ENCODE measurements around the gene KCNT1. TPM values are rescaled to one million over a fixed set of nuclear protein-coding genes. Genes with fewer than 3 reads are reported as not detected.
A peak's percentile ranks its signal among the peaks of the same experiment; 100 is the strongest.

The KCNT1 gene
- total RNA-seq, 1 experiment from 2014 or later, result not detected

DNA sequence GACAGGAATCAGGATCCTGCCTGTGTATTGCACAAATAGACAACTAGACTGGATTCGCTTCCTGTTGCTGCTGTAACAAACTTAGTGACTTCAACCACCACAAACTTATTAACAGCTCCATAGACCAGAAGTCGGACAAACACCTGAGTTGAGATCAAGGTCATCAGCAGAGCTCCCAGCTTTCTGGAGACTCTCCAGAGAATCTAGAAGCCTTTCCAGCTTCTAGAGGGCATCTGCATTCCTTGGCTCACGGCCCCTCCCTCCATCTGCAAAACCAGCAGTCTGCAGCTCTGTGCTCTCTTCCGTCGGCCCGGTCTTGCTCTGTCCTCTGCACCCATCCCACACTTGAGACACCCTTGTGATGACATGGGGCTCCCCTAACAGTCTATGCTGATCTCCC, 99.1 kb downstream of the KCNT1 start:
- in situ Hi-C loops (cut with HindIII; ENCODE audit: low sequenced_read_pairs), result loop anchor here (10.0 kb wide), 1 partner anchor 86 kb away; no protein-coding TSS in a partner anchor
- DNase-seq (ENCODE audit: low spot score), result no peak

DNA sequence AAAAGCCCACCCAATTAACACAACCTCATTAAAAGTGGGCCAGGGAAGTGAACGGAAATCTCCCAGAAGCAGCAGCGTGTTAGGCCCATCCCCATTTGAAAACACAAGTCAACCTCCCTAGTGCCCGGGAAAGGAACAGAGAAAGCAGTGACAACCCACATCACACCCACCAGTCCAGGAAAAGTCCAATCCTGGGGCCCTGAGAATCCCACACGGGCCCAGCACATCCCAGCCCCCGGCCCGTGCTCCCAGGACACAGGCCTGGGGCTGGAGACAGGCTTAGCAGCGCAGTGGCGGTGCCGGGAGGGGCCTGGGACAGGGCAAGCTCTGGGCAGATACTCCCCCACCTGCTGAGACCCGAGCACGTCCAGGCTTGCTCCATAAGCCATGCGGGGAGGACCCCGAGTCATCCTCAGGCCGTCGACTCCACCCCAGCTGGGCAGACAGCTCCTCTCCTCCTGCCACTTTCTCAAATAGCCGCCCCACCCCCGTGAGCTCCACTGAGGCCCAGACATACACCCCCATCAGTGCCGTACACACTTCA, 101.0 kb downstream of the KCNT1 start:
- in situ Hi-C loops (cut with HindIII; ENCODE audit: low sequenced_read_pairs), result loop anchor here (10.0 kb wide), 1 partner anchor 88 kb away; no protein-coding TSS in a partner anchor
- no peak for DNase-seq (ENCODE audit: low spot score)

DNA sequence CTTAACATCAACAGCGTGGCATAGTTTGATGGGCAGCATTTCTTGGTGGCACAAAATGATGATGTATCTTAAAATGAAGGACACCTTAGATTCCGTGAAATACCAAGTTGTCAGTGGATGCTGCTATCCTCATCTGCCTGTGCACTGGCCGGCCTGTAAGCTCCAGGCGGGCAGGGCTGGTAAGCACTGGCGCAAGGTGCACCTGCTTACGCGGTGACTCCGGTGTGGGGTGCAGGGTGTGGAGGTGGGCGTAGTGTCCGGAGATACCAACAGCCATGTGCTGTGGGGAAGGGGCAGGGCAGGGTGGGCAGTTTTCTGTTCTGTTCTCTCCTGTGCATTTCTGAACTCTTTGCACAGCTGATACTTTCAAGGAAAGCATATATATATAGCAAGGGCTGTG, 101.5 kb downstream of the KCNT1 start:
- no peak for DNase-seq (ENCODE audit: low spot score)
- in situ Hi-C loops (cut with HindIII; ENCODE audit: low sequenced_read_pairs), result loop anchor here (10.0 kb wide), 1 partner anchor 89 kb away; no protein-coding TSS in a partner anchor

DNA sequence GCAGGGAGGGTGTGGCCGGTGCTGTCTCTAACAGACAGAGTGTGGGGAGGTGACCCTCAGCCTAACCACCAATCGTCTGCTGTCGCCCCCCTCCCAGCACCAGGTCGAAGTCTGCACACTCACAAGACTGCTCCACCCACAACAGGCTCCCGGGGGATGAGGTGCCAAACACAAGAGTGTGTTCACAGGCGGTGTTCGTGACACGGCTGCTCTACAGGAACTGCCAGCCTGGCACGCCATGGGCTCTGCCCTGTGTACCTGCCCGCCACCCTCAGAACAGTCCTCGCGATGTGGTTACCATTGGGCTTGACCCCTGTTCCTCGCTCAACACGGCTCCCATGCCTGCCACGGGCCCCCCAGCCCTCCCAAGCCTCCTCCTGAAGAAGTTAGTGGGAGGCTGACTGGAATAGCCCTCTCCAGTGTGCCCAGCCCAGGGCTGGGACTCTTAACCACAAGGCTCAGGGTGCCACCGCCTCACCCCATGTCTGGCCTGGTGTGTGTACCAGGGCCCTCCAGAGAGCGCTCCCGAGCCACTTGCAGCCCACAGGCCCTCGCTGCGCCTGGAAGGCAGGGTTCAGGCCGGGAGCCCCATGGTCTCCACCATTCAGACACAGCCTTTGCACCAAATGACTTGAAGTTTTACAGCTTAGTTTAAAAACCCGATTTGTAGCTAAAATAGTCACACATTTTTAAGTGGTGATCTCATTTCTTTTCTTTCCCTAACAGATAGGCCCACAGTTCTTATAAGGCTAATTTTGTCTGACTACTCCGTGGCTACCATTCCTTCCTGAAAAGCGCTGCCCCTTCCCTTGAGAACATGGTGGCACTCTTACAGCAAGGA, 102.8 kb downstream of the KCNT1 start:
- in situ Hi-C loops (cut with HindIII; ENCODE audit: low sequenced_read_pairs), result loop anchor here (10.0 kb wide), 1 partner anchor 90 kb away; no protein-coding TSS in a partner anchor
- no peak for DNase-seq (ENCODE audit: low spot score)

DNA sequence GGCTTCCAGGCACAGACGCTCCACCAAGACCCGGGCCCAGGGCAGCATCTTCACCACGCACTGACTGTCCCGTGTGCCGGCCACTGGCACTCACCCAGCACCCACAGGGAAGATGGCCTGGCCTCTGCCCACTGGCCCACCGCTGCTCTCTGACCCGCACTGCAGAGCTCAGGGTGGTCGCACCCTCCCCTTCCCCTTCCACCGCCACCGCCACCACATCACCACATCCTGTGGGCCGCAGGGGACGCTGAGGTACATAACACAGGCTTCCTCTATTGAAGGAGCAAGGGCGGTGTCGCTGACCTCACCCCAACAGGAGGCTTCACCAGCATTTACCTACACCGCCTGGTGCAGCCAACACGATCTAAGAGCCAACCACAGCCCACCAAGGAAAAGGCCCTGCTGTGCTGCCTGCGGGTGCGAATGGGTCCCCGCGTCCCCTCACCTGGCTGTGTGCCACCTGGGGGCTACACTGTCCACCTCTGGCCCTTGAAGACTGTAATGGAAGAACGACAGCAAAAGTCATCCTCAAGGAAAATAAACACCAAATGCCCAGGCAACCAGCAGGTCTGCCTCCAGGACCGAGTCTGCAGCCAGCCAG, 103.5 kb downstream of the KCNT1 start:
- no peak for DNase-seq (ENCODE audit: low spot score)
- in situ Hi-C loops (cut with HindIII; ENCODE audit: low sequenced_read_pairs), result loop anchor here (10.0 kb wide), 1 partner anchor 91 kb away; no protein-coding TSS in a partner anchor

DNA sequence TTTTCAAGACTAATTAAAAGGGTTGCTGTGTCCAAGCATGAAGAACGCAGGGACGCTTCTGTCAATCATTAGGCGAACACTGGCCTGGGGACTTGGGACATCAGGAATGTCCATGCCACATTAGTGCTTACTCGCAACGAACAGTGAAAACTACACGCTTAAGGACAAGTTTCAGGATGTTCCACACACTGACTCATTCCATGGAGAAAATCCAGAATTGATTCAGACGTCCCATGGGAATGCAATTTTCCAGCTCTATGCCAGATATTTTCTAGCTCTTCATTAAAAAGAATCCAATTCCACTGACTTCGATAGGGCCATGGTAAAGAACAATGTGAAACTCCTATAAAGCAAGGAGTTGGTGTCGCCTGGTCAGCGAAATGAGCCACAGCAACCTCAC, 107.2 kb downstream of the KCNT1 start:
- in situ Hi-C loops (cut with HindIII; ENCODE audit: low sequenced_read_pairs), result loop anchor here (10.0 kb wide), 1 partner anchor 94 kb away; no protein-coding TSS in a partner anchor
- DNase-seq (ENCODE audit: low spot score), result no peak

DNA sequence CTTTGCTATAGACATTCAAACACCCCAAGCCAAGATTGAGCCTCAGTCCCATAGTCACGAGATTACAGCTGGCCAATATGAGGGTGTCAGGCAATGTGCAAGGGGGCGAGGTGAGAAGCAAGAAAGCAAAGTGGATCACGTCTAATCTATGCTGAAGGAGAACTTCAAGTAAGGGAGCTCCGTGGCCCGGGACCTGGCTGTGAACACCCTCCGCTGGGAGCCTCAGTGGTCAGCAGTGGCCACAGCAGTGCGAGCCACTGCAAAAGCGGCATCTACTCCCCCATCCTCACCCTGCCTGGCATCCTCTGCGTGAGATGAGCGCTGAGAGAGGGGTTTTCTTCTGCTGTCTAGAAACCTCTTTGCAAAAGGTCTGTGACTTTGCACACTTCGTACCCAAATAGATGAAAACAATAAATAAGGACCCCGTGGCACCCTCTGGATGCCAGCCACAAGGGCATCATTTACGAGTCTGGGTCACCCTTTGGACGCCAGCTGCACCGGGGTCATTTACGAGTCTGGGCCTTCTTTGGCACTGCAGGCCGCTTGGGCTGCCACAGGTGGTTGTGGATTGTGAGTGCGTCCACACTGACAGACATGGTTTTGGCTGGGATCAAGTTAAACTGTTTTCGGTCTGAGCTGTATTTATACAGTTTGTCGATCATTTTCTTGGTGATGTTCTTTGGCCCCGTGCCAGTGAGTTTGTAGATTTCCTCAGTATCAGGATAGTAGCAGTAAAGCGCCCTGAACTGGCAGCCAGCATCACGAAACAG, 109.0 kb downstream of the KCNT1 start:
- in situ Hi-C loops (cut with HindIII; ENCODE audit: low sequenced_read_pairs), result no loop called here

DNA sequence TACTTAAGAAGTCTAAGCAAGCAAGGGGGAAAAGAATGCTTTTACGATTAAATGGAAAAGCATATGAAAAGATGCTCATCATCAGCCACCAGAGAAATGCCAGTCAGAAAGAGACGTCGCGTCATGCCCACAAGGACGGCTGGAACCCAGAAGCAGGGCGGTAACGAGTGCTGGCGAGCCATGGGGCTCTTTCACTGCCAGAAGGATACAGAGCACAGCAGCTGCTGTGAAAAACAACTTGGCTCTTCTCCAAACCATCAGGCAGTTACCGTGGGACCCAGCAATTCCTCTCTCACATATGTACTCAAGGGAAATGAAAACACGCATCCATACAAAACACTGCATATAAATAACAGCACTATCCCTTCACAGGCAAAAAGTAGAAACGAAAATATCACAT, 109.8 kb downstream of the KCNT1 start:
- peak; percentile 20 for DNase-seq (ENCODE audit: low spot score)
- in situ Hi-C loops (cut with HindIII; ENCODE audit: low sequenced_read_pairs), result no loop called here

More for the DNA sequence above, 109.0 kb downstream of the KCNT1 start:
- no peak for DNase-seq (ENCODE audit: low spot score)

DNA sequence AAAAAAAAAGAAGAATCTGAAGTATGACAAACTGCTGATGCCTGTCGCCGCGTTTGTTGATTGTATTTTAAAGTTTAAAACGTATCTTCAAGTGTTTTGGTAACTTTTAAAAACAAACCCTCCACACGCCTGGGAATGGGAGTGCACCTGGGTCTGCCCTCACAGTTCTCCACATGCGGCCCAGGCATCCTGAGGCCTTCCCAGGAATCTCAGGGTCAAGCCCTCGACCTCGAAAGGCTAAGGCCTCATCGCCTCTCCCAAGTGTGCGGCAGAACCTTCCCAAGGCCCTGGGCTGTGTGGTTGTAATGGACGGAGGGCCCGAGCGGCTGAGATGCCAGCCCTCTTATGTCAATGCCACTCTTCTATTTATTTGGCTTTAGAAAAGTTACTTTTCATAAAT, 111.0 kb downstream of the KCNT1 start:
- in situ Hi-C loops (cut with HindIII; ENCODE audit: low sequenced_read_pairs), result no loop called here
- DNase-seq (ENCODE audit: low spot score), result no peak

DNA sequence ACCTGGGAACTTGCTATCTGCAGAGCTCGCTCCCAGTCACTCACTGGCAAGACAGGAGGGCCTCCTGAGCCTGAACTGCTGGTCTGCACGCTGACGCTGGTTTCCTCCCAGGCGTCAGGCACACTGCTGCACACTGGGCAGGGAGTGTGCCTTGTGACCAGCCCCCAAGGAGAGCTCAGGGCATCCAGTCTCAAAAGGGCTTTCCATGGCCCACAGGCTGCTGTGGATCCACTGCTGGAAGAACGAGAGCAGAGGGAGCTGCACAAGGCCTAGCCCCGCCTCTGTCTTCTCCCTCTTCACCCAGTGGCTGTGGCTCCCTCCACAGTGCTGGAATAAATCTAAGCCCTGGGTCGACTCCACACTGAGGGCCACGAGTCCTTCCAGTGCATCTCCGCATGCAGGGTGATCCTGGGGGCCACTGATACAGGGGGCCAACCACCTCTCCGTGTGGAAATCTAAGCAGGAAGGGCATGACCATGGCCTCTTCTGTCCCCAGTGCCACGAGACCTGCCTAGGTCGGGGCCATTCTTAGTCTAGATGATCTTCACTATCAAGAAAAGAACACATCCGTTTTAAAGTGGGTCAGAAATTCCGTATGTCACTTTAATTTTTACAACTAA, 111.8 kb downstream of the KCNT1 start:
- no peak for DNase-seq (ENCODE audit: low spot score)
- in situ Hi-C loops (cut with HindIII; ENCODE audit: low sequenced_read_pairs), result no loop called here

DNA sequence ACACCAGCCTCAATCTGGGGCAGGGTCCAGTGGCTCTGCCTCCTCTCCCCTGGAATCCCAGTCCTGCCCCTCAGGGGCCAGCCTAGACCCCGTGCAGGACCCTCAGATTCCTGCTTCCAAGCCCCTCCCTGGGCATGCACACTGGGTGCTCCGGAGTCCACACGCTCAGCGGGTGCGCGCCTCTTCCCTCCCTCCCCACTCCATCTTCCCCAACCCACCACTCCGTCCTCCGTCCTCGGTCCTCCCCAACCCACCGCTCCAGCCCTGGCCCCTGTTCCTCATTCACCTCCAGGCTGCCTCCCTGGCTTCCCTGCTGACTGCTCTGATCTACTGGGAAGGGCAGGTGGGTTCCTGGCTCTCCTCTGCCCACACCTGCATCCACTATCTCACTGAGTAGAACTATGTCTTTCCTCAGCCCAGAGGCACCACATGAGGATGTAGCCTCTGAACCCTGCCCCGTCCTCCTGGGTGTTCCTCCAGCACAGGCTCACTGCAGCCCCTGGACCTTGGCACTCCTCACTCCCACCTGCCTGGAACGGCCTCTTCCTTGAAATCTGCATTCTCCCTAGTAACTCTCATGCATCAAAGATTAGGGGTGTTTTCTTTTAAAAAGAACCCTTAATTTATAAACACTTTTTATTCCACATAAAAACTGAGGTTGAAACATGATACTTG, 112.6 kb downstream of the KCNT1 start:
- in situ Hi-C loops (cut with HindIII; ENCODE audit: low sequenced_read_pairs), result no loop called here
- DNase-seq (ENCODE audit: low spot score), result no peak

DNA sequence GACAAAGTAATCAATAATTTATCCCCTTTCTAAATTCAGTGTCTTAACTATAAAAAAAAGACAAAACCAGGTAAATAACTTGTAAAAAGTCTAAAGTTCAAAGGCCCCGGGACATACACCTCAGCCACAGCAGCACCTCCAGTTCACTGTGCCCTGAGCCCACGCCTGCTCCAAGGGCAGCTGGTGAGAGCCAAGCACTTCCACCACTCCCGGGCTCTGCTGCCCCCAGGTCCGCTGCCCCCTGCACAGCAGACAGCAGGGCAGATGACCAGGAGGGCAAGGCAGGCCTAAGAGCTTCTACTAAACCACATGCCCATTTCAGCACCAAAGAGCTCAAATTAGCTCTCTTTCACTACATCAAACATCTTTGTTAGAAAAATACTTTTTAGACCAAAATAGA, 113.4 kb downstream of the KCNT1 start:
- in situ Hi-C loops (cut with HindIII; ENCODE audit: low sequenced_read_pairs), result no loop called here
- DNase-seq (ENCODE audit: low spot score), result no peak

DNA sequence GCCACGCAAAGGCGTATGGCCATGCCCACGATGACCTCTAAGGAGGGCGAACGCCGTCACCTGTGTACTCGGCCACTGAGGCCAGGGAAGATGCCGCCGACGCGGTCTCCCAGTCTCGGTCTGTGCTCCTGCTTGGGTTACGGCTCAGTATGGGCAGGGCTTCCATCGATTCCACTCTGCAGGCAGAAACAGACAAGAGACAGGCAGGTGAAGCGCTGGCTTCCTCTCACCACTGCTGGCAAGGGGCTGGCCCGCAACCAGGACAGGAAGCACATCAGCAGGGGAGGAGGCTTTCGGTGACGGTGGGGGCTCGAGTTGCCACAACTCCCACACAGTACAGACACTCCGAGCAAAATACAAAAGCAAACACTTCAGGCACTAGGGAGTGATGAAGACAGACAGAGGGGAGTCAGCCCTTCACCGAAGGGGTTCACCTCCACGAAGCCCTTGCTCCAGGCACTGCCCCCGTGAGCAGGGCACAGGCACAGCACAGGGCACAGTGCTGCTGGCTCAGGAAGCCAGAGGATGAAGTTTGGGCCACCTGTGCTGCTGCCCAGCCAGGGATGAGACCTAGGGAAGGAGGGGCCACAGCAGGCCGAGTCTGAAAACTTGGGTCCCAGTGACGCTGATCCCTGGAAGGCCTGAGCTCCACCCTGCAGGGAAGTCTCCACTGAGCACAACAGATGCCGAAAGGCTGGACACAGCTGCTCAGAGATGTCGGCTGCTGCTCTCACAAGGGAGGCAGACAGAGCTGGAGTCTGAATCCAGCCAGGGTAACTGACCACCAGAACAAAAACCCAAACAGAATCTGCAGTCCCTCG, 114.1 kb downstream of the KCNT1 start:
- DNase-seq (ENCODE audit: low spot score), result no peak
- in situ Hi-C loops (cut with HindIII; ENCODE audit: low sequenced_read_pairs), result no loop called here

DNA sequence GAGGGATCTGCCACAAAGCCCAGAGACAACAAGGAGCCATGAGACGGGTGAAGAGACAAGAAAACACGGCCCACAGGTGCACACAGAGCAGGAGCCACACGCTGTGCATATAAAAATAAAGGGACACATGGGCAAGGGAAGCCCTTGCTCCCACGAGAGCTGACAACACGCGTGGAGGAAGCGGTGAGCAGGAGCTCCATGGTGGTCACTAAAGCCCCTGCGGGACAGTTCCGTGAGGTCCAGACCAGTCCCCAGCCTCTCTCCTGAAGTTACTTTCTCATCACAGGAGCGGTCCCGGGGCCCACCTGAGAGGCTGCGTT, 114.6 kb downstream of the KCNT1 start:
- DNase-seq (ENCODE audit: low spot score), result no peak
- in situ Hi-C loops (cut with HindIII; ENCODE audit: low sequenced_read_pairs), result no loop called here

DNA sequence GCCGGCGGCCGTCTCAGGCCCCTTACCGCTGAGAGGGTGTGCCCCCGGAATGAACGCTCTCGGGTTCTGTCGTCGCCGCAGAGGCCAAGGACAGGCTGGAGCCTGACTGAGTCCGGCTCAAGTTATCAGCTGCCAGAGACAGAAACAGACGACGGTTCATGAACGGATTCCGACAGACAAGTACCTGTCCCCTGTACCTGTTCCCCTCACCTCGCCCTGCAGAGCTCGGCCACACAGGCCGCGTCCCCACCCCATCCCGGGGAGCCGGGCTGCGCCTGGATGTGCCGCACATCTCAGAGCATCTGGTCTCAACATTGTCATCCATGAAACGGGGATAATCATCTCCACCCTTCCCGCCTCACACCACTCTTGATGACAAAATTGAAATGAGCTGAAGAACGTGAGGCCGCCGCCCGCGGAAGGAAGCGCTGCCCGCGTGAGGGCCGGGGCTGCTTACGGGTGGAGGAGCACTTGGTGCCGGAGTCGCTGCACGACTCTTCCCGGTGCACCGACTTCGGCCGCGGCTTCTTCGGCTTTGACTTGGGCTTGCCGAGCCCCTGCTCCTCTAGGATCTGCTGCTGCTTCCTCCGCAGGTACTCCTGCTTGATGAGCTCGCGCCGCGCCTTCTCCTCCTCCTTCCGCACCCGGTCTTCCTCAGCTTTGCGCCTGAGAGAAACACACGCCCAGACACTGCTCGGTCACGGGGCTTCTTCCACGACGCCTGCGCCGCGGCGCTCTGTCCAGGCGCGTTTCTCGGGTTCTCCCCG, 116.1 kb downstream of the KCNT1 start:
- no peak for DNase-seq (ENCODE audit: low spot score)
- in situ Hi-C loops (cut with HindIII; ENCODE audit: low sequenced_read_pairs), result no loop called here

DNA sequence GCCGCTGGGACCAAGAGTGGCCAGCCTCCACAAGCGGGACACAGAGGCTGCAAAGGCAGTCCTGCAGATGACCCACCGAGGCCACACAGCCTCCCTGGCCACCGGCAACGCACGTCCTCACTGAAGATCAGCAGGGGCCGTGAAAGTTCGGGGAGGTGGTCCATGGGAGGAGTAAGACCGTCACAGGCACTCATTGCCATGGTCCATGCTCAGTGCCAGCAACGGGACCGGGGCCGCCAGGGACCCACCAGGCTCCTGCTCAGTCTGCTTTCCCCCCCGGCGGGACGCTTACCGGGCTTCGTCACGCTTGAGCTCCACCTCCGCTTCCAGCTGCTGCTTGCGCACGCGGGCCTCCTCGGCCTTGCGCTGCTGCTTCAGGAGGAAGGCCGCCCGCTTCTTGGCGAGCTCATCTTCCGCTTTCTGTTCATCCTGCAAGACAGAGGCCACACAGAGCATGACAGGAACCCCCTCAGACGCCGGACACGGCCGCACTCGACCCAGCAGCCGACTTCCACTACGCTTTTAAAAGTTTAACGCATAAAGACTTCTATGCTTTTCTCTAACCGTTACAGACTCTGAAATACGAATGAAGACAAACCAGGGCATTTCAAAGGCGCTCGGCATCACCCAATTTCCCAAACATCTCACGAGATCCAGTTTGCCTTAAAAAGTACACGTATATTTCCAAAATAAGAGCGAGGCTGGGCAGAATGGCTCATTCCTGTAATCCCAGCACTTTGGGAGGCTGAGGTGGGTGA, 116.9 kb downstream of the KCNT1 start:
- DNase-seq (ENCODE audit: low spot score), result no peak

DNA sequence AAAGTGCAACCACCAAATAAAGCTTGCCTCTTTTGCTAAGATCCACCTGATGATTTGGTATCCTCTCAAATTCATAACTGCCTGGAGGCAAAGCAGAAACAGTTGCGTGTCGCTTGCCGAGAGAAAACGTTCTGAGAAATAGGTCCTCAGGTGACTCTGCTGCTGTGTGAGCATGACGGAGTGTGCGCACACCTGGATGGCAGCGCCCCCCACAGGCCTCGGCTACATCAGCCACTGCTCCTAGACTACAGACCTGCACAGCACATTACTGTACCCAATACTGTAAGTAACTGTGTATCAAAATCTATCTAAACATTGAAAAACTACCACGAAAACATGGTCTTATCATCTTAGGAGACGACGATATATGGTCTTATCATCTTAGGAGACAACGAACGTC, 117.9 kb downstream of the KCNT1 start:
- DNase-seq (ENCODE audit: low spot score), result no peak
- in situ Hi-C loops (cut with HindIII; ENCODE audit: low sequenced_read_pairs), result no loop called here

More for the DNA sequence above, 116.9 kb downstream of the KCNT1 start:
- in situ Hi-C loops (cut with HindIII; ENCODE audit: low sequenced_read_pairs), result no loop called here

Data from G401 (cell line).